Gastrocnemius medialis (tissue), 4 donors: ENCODE data around the gene PARN. TPM values are rescaled to one million over a fixed set of nuclear protein-coding genes. Genes with fewer than 3 reads are reported as not detected.

Source experiments
- ATAC-seq, 2 donors: fragments of 150-250 bp; one replicate each; pipeline ENCODE4 v1.9.1; 2016
- DNase-seq, 2 donors: peaks; one replicate each; pipeline ENCODE4 v3.0.0-alpha.2; 2019
- H3K27ac ChIP-seq, 4 donors: fragments of 200-600 bp; sonication (generic); 1 replicate in 1 of 4; 2 replicates in 3 of 4; pipeline ENCODE4 v1.5.1; 2016 to 2018; ENCODE audit warnings: mild to moderate bottlenecking in 2 of 4, moderate library complexity in 1 of 4
- H3K27me3 ChIP-seq, 3 donors: fragments of 200-600 bp; sonication (generic) in 2 of 3; 1 replicate in 1 of 3; 2 replicates in 2 of 3; pipeline versions ENCODE4 v1.5.1 to v1.6.0; 2016 to 2019; ENCODE audit warnings: mild to moderate bottlenecking in 1 of 3, moderate library complexity in 1 of 3
- H3K36me3 ChIP-seq, 2 donors: fragments of 200-600 bp; sonication (generic) in 1 of 2; one replicate each; pipeline ENCODE4 v1.5.1; 2017 to 2018
- H3K4me1 ChIP-seq, 2 donors: fragments of 200-600 bp; sonication (generic) in 1 of 2; one replicate each; pipeline ENCODE4 v1.5.1; 2016 to 2017; ENCODE audit warnings: mild to moderate bottlenecking in 2 of 2
- H3K4me3 ChIP-seq, 4 donors: fragments of 200-600 bp; sonication (generic) in 3 of 4; 1 replicate in 1 of 4; 2 replicates in 3 of 4; pipeline ENCODE4 v1.5.1; 2016 to 2019; ENCODE audit warnings: mild to moderate bottlenecking in 2 of 4
- H3K9me3 ChIP-seq, 3 donors: fragments of 200-600 bp; sonication (generic) in 2 of 3; 1 replicate in 1 of 3; 2 replicates in 2 of 3; pipeline ENCODE4 v1.5.1; 2016 to 2019
- CTCF ChIP-seq, 5 experiments: fragments of 450-650 bp in 3 of 5; fragments of 200-600 bp in 2 of 5; sonication (generic) in 2 of 5; IDR thresholded peaks in 4 of 5; conservative IDR thresholded peaks in 1 of 5; 1 replicate in 4 of 5; 2 replicates in 1 of 5; pipeline ENCODE4 v1.5.1; 2016 to 2019; ENCODE audit warnings: antibody characterized with exemption in 5 of 5, mild to moderate bottlenecking in 3 of 5, moderate library complexity in 3 of 5
- POLR2A ChIP-seq, 2 donors: fragments of 450-650 bp; IDR thresholded peaks; one replicate each; pipeline ENCODE4 v1.6.1; 2017; ENCODE audit warnings: antibody characterized with exemption in 2 of 2, mild to moderate bottlenecking in 2 of 2, moderate library complexity in 2 of 2
- in situ Hi-C, 4 donors: fragments of 200-750 bp; cut with MboI; loops; one replicate each; pipeline versions ENCODE4 v1.15.0 to v1.8.0; 2017; ENCODE audit warnings: low sequenced_read_pairs in 4 of 4
- intact Hi-C: fragments of 100-400 bp; cut with DNase I; formaldehyde crosslinking; loops from one replicate; pipeline ENCODE4 v1.15.1; 2023; ENCODE audit warnings: low total_unique reads
- total RNA-seq, 4 donors: library from RNA; depleted of rRNA; stranded (reverse); fragments of >200 nt; gene quantifications; one replicate each; pipeline versions ENCODE4 v1.1.0 to v1.2.3, GENCODE V29; 2016

PARN gene
- total RNA-seq, 4 donors from 2014 or later, result 18.8 to 44.9 (median 31.2) TPM

DNA sequence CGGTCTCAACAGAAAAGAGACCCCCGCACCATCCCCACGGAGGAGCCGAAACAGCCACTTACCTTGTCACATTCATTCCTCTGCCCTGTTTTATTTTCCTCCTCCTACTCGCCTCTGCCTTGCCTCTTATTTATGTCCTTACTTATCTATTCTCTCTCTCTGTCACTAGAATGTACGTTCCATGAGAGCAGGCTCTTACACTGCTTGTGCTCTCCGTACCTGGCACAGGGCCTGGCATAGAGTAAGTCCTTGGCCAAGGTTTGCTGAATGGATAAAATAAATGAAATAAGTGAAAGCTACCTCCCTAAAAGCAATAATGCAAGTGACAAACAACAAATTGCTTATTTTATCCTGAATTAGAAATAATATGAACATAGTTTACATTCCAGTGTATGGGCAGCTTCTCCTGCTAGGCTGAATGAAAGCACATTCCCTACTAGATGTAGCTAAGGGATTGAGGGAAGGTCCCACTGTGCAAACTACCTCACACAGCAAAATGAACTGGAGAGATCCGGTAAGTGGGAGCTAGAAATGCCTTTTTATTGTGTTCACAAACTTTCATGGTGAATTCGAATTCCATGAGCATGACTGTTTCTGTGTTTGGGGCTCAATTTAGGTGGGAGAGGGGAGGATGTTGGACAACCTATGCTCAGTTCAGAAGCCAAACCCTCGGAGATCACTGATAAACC is 173.1 kb downstream of the PARN start:
- Histone ChIP-seq H3K4me1 (peaks cover 16 to 20% of the 10 kb centered on the region in 2 donors), H3K27ac (no peak overlapping the region), H3K9me3 (no peaks in the 10 kb centered on the region), H3K27me3 (no peaks in the 10 kb centered on the region), H3K4me3 (no peak overlapping the region), H3K36me3 (no peaks in the 10 kb centered on the region)
- intact Hi-C loops (no loop called here), in situ Hi-C loops (no loop called here)
- ATAC-seq, result no peak
- no peak for TF ChIP-seq CTCF (IDR thresholded peaks at IDR 0.05 in 4 of 5, conservative IDR thresholded peaks at IDR 0.05 in 1 of 5)
- TF ChIP-seq POLR2A (IDR thresholded peaks at IDR 0.05), result no peak
- no peak for DNase-seq

DNA sequence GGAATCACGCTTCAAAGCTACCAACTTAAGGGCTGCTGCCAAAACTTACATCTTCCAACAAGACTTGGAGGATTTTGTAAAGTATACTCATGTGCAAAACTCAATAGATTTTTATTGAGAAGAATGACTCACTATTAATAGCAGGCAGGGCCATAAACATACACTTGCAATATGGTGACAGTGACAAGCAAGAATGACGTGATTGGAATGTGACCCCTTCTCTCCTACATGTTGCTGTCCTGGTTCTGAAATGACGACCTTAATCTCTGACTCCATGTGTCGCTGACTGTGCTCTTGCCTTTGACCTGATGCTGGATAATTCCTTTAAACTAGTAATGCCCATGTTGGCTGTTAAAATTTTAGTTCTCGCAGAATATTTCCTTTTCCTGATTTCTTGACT is 174.5 kb downstream of the PARN start:
- Histone ChIP-seq H3K9me3 (no peaks in the 10 kb centered on the region), H3K4me3 (no peak overlapping the region), H3K36me3 (no peaks in the 10 kb centered on the region), H3K27ac (no peak overlapping the region), H3K27me3 (no peaks in the 10 kb centered on the region), H3K4me1 (peaks cover 16 to 20% of the 10 kb centered on the region in 2 donors)
- intact Hi-C loops (no loop called here), in situ Hi-C loops (no loop called here)
- TF ChIP-seq CTCF (IDR thresholded peaks at IDR 0.05 in 4 of 5, conservative IDR thresholded peaks at IDR 0.05 in 1 of 5) (no peak), POLR2A (IDR thresholded peaks at IDR 0.05) (no peak)
- no peak for DNase-seq
- no peak for ATAC-seq

- no peaks in the 10 kb centered on the region for H3K27me3 ChIP-seq
- no peak overlapping the region for H3K27ac ChIP-seq
- peaks cover 16 to 20% of the 10 kb centered on the region in 2 donors for H3K4me1 ChIP-seq
- in situ Hi-C loops, result no loop called here
- DNase-seq (no peak), ATAC-seq (no peak)
- H3K4me3 ChIP-seq, result no peak overlapping the region
- intact Hi-C loops, result no loop called here
- no peak for TF ChIP-seq CTCF (IDR thresholded peaks at IDR 0.05 in 4 of 5, conservative IDR thresholded peaks at IDR 0.05 in 1 of 5)
- TF ChIP-seq POLR2A (IDR thresholded peaks at IDR 0.05), result no peak
- H3K9me3 ChIP-seq, result no peaks in the 10 kb centered on the region
- H3K36me3 ChIP-seq, result no peaks in the 10 kb centered on the region
Measured at GRCh38 chr16:14454391-14454790, 175.7 kb downstream of the PARN start.

GRCh38 chr16:14452066-14452465 is 178.0 kb downstream of the PARN start:
- intact Hi-C loops, result no loop called here
- TF ChIP-seq CTCF (IDR thresholded peaks at IDR 0.05 in 4 of 5, conservative IDR thresholded peaks at IDR 0.05 in 1 of 5) (no peak), POLR2A (IDR thresholded peaks at IDR 0.05) (no peak)
- Histone ChIP-seq H3K4me1 (peaks cover 4 to 10% of the 10 kb centered on the region in 2 donors), H3K36me3 (no peaks in the 10 kb centered on the region), H3K27me3 (no peaks in the 10 kb centered on the region), H3K4me3 (no peak overlapping the region), H3K9me3 (no peaks in the 10 kb centered on the region), H3K27ac (no peak overlapping the region)
- DNase-seq, result no peak
- no peak for ATAC-seq
- in situ Hi-C loops, result no loop called here

DNA sequence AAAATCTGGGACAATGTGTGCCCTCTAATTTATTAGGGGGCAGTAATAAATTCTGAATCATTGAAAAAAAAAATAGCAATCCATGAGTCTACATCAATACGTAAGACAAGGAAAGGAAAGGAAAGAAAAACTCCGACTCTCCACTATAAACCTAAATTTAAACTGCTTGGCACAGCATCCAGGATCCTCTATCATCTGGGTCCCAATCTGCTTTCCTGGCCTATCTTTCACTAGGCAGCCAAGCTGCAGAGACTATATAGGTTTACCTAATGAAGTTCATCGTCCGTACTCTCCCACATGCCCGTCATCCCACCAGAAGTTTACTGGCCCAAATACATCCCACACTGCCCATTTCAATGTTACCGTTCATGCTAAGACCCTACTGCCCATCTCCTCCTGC is 179.2 kb downstream of the PARN start:
- Histone ChIP-seq H3K9me3 (no peaks in the 10 kb centered on the region), H3K4me1 (peaks cover 8 to 10% of the 10 kb centered on the region in 2 donors), H3K27ac (peak overlapping the region in 1 of 4 donors; percentile 3), H3K27me3 (no peaks in the 10 kb centered on the region), H3K36me3 (no peaks in the 10 kb centered on the region), H3K4me3 (no peak overlapping the region)
- DNase-seq (no peak), ATAC-seq (peak in 1 of 2 donors; percentile 10)
- in situ Hi-C loops, result no loop called here
- TF ChIP-seq POLR2A (IDR thresholded peaks at IDR 0.05) (no peak), CTCF (IDR thresholded peaks at IDR 0.05 in 4 of 5, conservative IDR thresholded peaks at IDR 0.05 in 1 of 5) (no peak)
- intact Hi-C loops, result no loop called here
